Measurements from ENCODE around the gene TNFRSF13B. TPM values are rescaled to one million over a fixed set of nuclear protein-coding genes. Genes with fewer than 3 reads are reported as not detected.
"Not testable (repeated sequence)": the region's sequence is repeated elsewhere in the genome, so short reads cannot be mapped to it uniquely, and the experiment has no call there.

Gene TNFRSF13B
- total and polyA plus RNA-seq, 2 donors = 0.10 TPM; not detected in 1

- WGBS = 90% methylated on average over 4 of the region's 4 CpGs
- H3K27ac ChIP-seq (ENCODE audit: low read depth) = no peak overlapping the region
- H3K4me3 ChIP-seq (ENCODE audit: low read depth, low read length) = no peak overlapping the region
- DNase-seq (ENCODE audit: extremely low spot score) = no peak
- H3K4me1 ChIP-seq (ENCODE audit: insufficient read depth) = no peaks in the 10 kb centered on the region
- no peaks in the 10 kb centered on the region for H3K36me3 ChIP-seq (ENCODE audit: insufficient read depth)
Measured at GRCh38 chr17:16922386-16923096, 49.4 kb downstream of the TNFRSF13B start.

- 84% methylated on average over 6 of the region's 6 CpGs for WGBS
- not testable (repeated sequence) for H3K4me1 ChIP-seq (ENCODE audit: insufficient read depth); H3K27ac ChIP-seq (ENCODE audit: low read depth); DNase-seq (ENCODE audit: extremely low spot score); H3K4me3 ChIP-seq (ENCODE audit: low read depth, low read length); H3K36me3 ChIP-seq (ENCODE audit: insufficient read depth)
Measured at GRCh38 chr17:16921451-16921850, 50.5 kb downstream of the TNFRSF13B start.

- no peak for DNase-seq (ENCODE audit: extremely low spot score)
- no peak overlapping the region for H3K27ac ChIP-seq (ENCODE audit: low read depth)
- 94% methylated on average over 8 of the region's 8 CpGs for WGBS
- no peaks in the 10 kb centered on the region for H3K36me3 ChIP-seq (ENCODE audit: insufficient read depth)
- no peak overlapping the region for H3K4me3 ChIP-seq (ENCODE audit: low read depth, low read length)
- no peaks in the 10 kb centered on the region for H3K4me1 ChIP-seq (ENCODE audit: insufficient read depth)
Measured at GRCh38 chr17:16920628-16921020, 51.3 kb downstream of the TNFRSF13B start.

GRCh38 chr17:16919663-16920627 is 52.0 kb downstream of the TNFRSF13B start:
- H3K27ac ChIP-seq (ENCODE audit: low read depth) = no peak overlapping the region
- H3K4me1 ChIP-seq (ENCODE audit: insufficient read depth) = no peaks in the 10 kb centered on the region
- no peaks in the 10 kb centered on the region for H3K36me3 ChIP-seq (ENCODE audit: insufficient read depth)
- H3K4me3 ChIP-seq (ENCODE audit: low read depth, low read length) = no peak overlapping the region
- 81% methylated on average over 15 of the region's 15 CpGs for WGBS
- no peak for DNase-seq (ENCODE audit: extremely low spot score)

DNA sequence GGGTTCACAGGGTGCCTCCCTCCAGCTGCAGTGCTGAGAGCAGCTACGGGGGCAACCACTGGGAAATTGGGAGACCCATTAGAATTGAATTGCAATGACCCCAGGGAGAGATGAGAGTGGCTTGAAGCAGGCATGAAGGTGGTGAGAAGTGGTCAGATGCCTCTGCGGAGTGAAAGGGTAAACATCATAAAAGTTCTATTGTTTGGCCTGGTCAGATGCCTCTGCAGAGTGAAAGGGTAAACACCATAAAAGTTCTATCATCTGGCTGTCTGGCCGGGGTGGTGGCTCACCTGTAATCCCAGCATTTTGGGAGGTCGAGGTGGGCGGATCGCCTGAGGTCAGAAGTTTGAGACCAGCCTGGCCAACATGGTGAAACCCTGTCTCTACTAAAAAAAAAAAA is 53.5 kb downstream of the TNFRSF13B start:
- DNase-seq (ENCODE audit: extremely low spot score) = no peak
- H3K4me3 ChIP-seq (ENCODE audit: low read depth, low read length) = no peak overlapping the region
- H3K4me1 ChIP-seq (ENCODE audit: insufficient read depth) = no peaks in the 10 kb centered on the region
- H3K36me3 ChIP-seq (ENCODE audit: insufficient read depth) = no peaks in the 10 kb centered on the region
- H3K27ac ChIP-seq (ENCODE audit: low read depth) = no peak overlapping the region
- WGBS = 71% methylated on average over 6 of the region's 6 CpGs

GRCh38 chr17:16917671-16918394 is 54.1 kb downstream of the TNFRSF13B start:
- WGBS = 78% methylated on average over 7 of the region's 7 CpGs
- no peak overlapping the region for H3K27ac ChIP-seq (ENCODE audit: low read depth)
- no peak overlapping the region for H3K4me3 ChIP-seq (ENCODE audit: low read depth, low read length)
- DNase-seq (ENCODE audit: extremely low spot score) = no peak
- no peaks in the 10 kb centered on the region for H3K4me1 ChIP-seq (ENCODE audit: insufficient read depth)
- H3K36me3 ChIP-seq (ENCODE audit: insufficient read depth) = no peaks in the 10 kb centered on the region

DNA sequence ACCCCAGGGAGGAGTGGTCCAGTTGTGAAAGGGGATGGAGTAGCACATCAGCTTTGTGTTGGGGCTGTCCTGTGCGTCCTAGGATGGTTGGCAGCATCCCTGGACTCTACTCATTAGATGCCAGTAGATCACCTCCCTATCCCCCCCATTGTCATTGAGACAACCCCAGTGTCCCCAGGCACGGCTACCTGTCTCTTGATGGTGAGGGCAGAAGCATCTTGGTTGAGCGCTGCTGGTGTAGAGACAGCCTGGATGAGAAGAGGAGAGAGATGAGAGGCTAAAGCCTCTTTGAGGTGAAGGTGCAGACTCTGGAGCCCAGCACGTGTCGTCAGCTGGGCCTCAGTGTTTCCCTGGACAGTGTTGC is 55.4 kb downstream of the TNFRSF13B start:
- no peak for DNase-seq (ENCODE audit: extremely low spot score)

GRCh38 chr17:16915752-16916556 is 56.0 kb downstream of the TNFRSF13B start:
- WGBS = 59% methylated on average over 11 of the region's 11 CpGs
- no peak for DNase-seq (ENCODE audit: extremely low spot score)
- no peaks in the 10 kb centered on the region for H3K4me1 ChIP-seq (ENCODE audit: insufficient read depth)
- no peak overlapping the region for H3K27ac ChIP-seq (ENCODE audit: low read depth)
- no peaks in the 10 kb centered on the region for H3K36me3 ChIP-seq (ENCODE audit: insufficient read depth)
- no peak overlapping the region for H3K4me3 ChIP-seq (ENCODE audit: low read depth, low read length)

More for the DNA sequence above, 55.4 kb downstream of the TNFRSF13B start:
- no peak overlapping the region for H3K27ac ChIP-seq (ENCODE audit: low read depth)
- no peaks in the 10 kb centered on the region for H3K4me1 ChIP-seq (ENCODE audit: insufficient read depth)
- no peaks in the 10 kb centered on the region for H3K36me3 ChIP-seq (ENCODE audit: insufficient read depth)
- H3K4me3 ChIP-seq (ENCODE audit: low read depth, low read length) = no peak overlapping the region
- WGBS = 88% methylated on average over 5 of the region's 5 CpGs

- Histone ChIP-seq H3K4me1 (ENCODE audit: insufficient read depth) (no peaks in the 10 kb centered on the region), H3K36me3 (ENCODE audit: insufficient read depth) (no peaks in the 10 kb centered on the region), H3K27ac (ENCODE audit: low read depth) (no peak overlapping the region), H3K4me3 (ENCODE audit: low read depth, low read length) (no peak overlapping the region)
- 81% methylated on average over 2 of the region's 2 CpGs for WGBS
- no peak for DNase-seq (ENCODE audit: extremely low spot score)
Measured at GRCh38 chr17:16913463-16913862, 58.5 kb downstream of the TNFRSF13B start.

DNA sequence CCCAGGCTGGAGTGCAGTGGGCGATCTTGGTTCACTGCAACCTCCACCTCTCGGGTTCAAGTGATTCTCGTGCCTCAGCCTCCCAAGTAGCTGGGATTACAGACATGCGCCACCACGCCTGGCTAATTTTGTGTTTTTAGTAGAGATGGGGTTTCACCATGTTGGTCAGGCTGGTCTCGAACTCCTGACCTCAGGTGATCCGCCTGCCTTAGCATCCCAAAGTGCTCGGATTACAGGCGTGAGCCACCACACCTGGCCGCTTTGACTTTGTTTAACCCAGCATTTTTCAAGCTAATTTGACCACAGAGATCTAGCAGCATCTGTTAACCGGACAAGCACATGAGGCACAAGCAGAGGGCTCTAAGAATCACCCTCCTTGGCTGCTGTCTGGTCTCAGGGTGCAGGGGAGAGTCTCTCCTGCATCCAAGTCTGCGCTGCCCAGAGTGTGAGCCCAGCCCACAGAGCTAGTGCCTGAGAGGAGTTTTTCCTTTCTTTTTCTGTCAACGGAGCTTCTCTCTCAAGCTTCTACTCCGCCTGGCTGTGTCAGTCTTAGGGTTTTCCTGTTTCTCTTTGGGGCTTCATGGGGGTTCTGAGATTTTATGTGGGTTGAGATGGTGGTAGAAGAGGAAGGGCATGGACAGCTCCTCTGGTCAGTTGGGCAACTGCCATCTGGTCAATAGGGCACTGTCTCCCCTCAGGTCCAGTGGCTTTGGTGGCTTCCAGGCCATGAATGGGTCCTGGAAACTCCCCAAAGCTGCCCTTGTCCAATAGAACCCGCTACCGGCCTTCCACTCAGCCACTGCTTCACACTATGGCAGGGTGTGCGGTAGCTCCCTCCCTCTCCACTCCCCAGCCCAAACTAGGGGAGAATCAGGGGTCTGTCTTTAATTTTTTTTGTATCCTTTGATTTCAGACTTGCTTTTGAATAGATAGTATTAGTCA is 59.6 kb downstream of the TNFRSF13B start:
- Histone ChIP-seq H3K4me1 (ENCODE audit: insufficient read depth) (no peaks in the 10 kb centered on the region), H3K27ac (ENCODE audit: low read depth) (no peak overlapping the region), H3K36me3 (ENCODE audit: insufficient read depth) (no peaks in the 10 kb centered on the region), H3K4me3 (ENCODE audit: low read depth, low read length) (no peak overlapping the region)
- no peak for DNase-seq (ENCODE audit: extremely low spot score)
- WGBS = 89% methylated on average over 17 of the region's 17 CpGs

DNA sequence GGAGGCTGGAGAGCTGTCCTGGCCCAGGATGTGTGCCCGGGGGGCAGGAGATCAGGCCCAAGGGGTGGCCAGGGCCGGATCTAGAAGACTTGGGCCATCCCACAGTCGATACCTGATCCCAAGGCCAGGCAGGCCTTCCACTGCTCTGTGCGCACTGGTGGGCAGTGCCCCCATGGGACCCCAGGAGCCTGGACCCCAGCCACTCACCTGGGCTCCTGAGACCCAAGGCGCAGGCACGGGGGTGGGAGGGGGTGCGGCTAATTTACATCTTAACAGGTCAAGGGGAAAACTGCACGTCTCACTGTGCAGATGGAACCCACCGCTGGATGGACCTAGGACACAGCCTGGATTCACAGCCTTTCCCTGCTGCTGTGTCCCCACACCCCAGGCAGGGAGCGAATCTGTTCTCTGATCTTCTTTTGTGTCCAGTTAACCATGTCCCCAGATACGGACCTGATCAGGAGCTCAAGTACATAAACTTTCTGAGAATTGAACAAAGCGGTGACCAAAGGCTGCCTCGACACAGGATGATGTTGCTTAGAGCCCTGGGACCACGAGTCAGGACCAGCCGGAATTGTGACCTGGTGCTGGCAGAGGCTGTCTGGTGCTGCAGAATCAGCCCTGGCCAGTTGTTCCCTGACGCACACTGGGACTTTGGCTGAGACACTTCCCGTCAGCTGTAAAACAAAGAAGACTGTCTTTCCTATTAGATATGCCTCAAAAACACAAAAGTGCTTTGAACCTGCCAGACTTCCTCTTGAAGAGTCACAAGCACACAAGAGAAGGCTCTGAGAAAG is 60.6 kb downstream of the TNFRSF13B start:
- H3K4me1 ChIP-seq (ENCODE audit: insufficient read depth) = no peaks in the 10 kb centered on the region
- no peak for DNase-seq (ENCODE audit: extremely low spot score)
- WGBS = 86% methylated on average over 17 of the region's 17 CpGs
- no peaks in the 10 kb centered on the region for H3K36me3 ChIP-seq (ENCODE audit: insufficient read depth)
- H3K4me3 ChIP-seq (ENCODE audit: low read depth, low read length) = no peak overlapping the region
- H3K27ac ChIP-seq (ENCODE audit: low read depth) = no peak overlapping the region
